KOPT-K1 (cell line): ENCODE measurements around the gene RANBP1.

Source experiments
- H3K27ac ChIP-seq: fragments of 200-600 bp; sonication (generic); 2 replicates; pipeline ENCODE4 v1.5.1; 2016; ENCODE audit warnings: antibody characterized with exemption, mild to moderate bottlenecking, low read depth, low read length; ENCODE audit not compliant: poor library complexity, severe bottlenecking
- H3K36me3 ChIP-seq: fragments of 200-600 bp; sonication (generic); 2 replicates; pipeline ENCODE4 v1.5.1; 2017; ENCODE audit warnings: antibody characterized with exemption, mild to moderate bottlenecking, low read length, moderate library complexity; ENCODE audit not compliant: insufficient read depth
- H3K9me3 ChIP-seq: fragments of 200-600 bp; sonication (generic); 2 replicates; pipeline ENCODE4 v1.5.1; 2017; ENCODE audit warnings: antibody characterized with exemption, low read length, mild to moderate bottlenecking; ENCODE audit not compliant: insufficient read depth, poor library complexity, severe bottlenecking

RANBP1 gene

GRCh38 chr22:20140107-20140445 lies 24.2 kb downstream of the RANBP1 start:
- no peak overlapping the region for H3K27ac ChIP-seq
- peaks cover 15% of the 10 kb centered on the region; the same call in 1 of the 2 replicates for H3K36me3 ChIP-seq
- H3K9me3 ChIP-seq: no peaks in the 10 kb centered on the region

DNA sequence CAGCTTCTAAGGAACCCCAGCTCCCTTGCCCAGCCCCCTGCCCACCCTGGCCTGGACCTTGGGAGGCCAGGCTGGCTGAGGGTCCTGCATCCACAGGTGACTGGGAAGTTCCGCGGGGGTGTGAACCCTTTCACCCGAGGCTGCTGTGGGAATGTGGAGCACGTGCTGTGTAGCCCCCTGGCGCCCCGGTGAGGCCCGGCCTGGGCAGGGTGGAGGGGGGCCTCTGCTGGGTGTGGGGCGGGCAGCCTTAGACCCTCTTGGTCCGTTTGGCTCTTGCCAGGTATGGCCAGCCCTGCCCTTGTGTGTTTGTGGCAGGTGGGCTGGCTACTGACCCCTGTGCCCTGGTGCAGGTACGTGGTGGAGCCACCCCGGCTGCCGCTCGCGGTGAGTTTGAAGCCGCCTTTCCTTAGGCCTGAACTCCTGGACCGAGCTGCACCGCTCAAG lies 24.6 kb downstream of the RANBP1 start:
- Histone ChIP-seq H3K27ac (no peak overlapping the region), H3K9me3 (no peaks in the 10 kb centered on the region), H3K36me3 (peaks cover 15% of the 10 kb centered on the region; the same call in 1 of the 2 replicates)

GRCh38 chr22:20141186-20142077 lies 25.5 kb downstream of the RANBP1 start:
- Histone ChIP-seq H3K27ac (no peak overlapping the region), H3K9me3 (no peaks in the 10 kb centered on the region), H3K36me3 (peaks cover 15% of the 10 kb centered on the region; the same call in 1 of the 2 replicates)

GRCh38 chr22:20142711-20143621 lies 27.1 kb downstream of the RANBP1 start:
- Histone ChIP-seq H3K27ac (no peak overlapping the region), H3K9me3 (no peaks in the 10 kb centered on the region), H3K36me3 (peaks cover 15% of the 10 kb centered on the region; the same call in 1 of the 2 replicates)

- Histone ChIP-seq H3K9me3 (no peaks in the 10 kb centered on the region), H3K27ac (no peak overlapping the region), H3K36me3 (peaks cover 15% of the 10 kb centered on the region; the same call in 1 of the 2 replicates)
Observed at GRCh38 chr22:20143883-20144665, 28.2 kb downstream of the RANBP1 start.

DNA sequence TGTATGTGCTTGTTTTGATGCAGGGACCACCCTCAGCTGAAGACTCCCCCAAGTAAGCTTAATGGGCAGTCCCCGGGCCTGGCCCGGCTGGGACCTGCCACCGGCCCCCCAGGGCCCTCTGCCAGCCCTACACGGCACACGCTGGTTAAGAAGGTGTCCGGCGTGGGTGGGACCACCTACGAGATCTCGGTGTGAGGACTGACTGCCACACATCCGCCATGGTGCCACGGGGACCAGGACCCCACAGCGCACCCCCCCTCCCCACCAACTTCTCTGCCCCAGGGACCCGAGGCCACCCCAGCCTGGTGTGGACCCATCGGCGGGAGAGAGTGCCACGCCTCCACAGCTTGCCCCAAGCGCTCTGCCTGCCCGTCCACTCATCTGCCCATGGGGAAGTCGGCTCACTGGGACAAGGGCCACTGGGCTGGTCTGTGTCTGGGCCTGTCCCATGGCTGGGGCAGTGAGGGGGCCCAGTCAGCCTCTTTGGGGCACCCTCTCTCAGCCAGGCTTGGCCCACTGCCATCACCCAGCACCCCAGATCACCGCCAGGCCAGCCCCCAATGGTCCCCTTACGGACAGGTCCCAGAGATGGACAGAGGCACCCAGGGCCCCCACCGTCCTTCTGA lies 29.4 kb downstream of the RANBP1 start:
- Histone ChIP-seq H3K9me3 (no peaks in the 10 kb centered on the region), H3K27ac (no peak overlapping the region), H3K36me3 (peaks cover 15% of the 10 kb centered on the region; the same call in 1 of the 2 replicates)

DNA sequence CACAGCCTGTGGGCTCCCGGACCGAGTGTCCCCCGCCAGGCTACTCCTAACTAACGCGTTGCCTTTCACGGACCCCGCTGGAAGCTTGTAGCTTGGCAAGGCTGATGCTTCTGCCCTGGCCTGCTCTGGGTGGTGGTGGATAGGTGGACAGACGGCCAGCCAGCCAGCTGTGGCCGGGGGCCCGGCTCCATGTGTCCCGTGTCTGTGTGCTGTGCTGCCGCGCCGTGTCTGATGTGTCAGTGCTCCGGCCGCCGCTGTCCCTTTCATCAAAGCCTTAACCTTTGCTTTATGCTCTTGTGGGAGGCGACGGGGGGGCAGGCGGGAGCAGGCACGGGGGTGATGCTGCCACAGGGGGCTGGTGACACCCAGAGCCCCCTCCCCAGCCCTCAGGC lies 29.9 kb downstream of the RANBP1 start:
- Histone ChIP-seq H3K9me3 (no peaks in the 10 kb centered on the region), H3K27ac (no peak overlapping the region), H3K36me3 (peaks cover 13% of the 10 kb centered on the region; the same call in 1 of the 2 replicates)

DNA sequence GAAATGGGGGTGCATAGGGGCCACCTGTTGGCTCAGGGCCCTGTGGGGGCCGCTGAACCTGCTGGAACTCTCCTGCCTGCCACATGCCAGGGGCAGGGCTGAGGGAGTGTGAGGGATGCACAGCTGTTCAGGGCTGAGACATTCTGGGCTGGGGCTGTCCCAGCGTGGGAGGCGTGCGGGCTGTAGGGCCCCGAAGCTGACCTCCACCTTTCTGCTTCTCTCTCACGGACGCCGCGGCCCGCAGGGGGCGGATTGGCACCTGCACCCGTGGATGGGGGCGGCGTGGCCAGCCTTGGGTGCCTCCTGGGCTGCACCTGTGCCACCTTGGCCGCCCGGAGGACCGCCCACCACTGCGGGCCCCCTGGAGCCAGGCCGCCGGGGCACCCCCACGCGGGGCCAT lies 30.9 kb downstream of the RANBP1 start:
- H3K27ac ChIP-seq: no peak overlapping the region

DNA sequence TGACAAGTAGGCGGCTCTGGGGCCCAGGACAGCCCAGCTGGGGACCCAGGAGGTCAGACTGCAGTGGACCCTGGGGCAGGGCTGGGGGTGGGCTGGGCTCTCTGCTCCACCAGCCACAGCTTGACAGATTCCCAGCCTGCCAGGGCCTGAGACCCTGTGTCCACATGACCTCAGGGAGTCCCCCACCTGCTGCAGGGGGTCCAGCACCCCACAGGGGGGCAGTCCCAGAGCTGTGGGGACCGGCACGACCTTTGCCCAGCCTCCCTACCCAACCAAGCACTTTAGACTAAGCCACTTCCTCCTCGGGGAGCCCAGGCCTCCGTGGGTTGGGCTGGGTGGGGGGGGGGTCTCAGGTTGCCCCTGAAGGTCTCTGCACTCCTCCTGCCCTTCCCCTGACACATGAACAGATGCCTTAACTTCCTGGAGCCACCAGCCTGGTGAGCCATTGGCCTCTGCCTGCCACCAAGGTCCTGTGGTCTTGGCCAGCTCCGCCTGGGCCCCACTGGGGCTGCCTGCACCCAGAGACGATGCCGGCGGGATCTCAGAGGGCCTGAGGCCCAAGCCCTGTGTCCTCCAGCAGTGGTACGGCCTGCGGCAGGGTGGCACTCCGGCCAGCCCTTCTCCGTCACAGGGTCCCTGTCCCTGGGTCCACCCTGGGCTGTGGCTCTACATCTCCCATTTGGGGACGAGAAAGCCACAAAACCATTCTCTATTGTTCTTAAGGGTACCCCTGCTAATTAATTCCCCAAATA lies 31.5 kb downstream of the RANBP1 start:
- no peaks in the 10 kb centered on the region for H3K9me3 ChIP-seq
- no peaks in the 10 kb centered on the region for H3K36me3 ChIP-seq
- H3K27ac ChIP-seq: no peak overlapping the region

More for the DNA sequence above, 30.9 kb downstream of the RANBP1 start:
- H3K9me3 ChIP-seq: no peaks in the 10 kb centered on the region
- peaks cover 4% of the 10 kb centered on the region; the same call in 1 of the 2 replicates for H3K36me3 ChIP-seq

DNA sequence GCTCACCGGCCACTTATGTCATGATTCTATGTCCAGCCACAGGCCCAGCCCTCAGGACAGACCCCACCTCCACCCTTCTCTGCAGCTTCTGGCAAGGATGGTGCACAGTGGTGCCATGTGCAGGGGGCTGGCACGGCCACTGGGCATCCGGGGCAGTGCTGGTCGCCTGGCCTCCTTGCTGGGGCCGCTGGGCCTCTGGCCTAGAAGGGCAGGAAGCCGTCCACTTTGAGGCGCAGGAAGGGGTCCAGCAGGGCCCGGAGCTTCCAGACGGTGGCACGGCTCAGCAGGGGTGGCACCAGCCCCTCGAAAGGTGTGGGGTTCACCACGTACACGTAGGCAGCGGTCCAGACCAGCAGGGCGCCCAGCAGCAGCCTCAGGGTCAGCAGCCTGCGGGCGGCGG lies 32.5 kb downstream of the RANBP1 start:
- Histone ChIP-seq H3K27ac (no peak overlapping the region), H3K9me3 (no peaks in the 10 kb centered on the region), H3K36me3 (no peaks in the 10 kb centered on the region)

DNA sequence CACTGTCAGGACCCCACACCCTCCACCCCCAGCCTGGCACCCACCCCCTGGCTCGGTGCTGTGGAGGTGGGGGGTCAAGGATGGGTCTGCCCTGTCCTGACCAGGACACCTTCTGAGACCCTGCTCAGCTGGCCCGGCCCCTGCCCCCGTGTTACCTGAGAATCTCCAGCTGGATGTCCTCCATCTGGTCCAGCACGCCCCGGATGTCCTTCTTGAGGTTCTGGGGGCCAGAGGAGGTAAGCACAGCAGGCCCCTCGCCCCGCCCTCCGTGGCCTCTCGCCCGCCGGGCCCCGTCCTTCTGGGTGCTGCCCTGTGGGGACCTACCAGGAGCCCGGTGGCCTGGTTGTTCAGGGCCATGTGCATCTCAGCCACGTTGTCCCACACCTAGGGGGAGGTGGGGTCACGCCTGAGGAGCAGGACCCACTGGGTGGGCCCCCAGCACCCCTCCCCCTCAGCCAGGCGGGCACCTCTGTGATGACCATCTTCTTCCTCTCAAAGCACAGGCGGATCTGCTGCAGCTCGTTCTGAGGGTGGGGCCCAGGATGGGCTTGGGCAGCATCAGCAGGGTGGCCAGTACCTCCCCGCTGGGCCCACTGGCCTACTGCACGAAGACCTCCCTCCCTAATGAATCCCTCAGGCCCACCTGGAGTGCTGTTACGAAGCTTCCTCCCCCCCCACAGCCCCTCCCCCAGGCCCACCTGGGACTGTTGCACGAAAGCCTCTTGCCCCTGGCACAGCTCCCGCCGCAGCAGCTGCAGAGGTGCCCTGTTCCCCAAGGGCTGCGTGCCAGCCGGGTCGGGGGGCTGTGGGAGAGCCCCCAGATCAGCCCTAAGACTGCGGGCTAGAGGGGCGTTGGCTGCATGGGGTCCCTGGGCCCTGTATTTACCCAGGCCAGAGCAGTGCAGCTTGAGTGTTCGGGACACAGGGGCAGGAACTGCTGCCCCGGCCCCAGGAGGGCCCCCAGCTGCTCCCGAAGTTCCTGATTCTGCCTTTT lies 33.6 kb downstream of the RANBP1 start:
- no peaks in the 10 kb centered on the region for H3K36me3 ChIP-seq
- H3K9me3 ChIP-seq: no peaks in the 10 kb centered on the region
- no peak overlapping the region for H3K27ac ChIP-seq

GRCh38 chr22:20150381-20151275 lies 34.7 kb downstream of the RANBP1 start, which contains the start of gene CCDC188:
Gene CCDC188 (minus strand): TSS chr22:20151055. CDS start chr22:20150986, 69 bp downstream.
- no peak within 1 kb of the TSS for H3K27ac ChIP-seq
- H3K9me3 ChIP-seq: no peaks in the 10 kb centered on the region
- H3K36me3 ChIP-seq: no peaks in the 10 kb centered on the region
